Skin of body (tissue), 2 donors: ENCODE data around the gene ANKK1. TPM values are rescaled to one million over a fixed set of nuclear protein-coding genes. Genes with fewer than 3 reads are reported as not detected.

ENCODE experiments used
- DNase-seq: peaks from one replicate; lab custom pipeline; 2025; lab: John Stamatoyannopoulos, UW
- total RNA-seq: library from RNA; depleted of rRNA; stranded (reverse); fragments of >200 nt; gene quantifications from one replicate; pipeline ENCODE4 v1.2.3, GENCODE V29; 2014

The ANKK1 gene
- 1.6 TPM for total RNA-seq

- DNase-seq = no peak
These were observed at the start of gene ANKK1 for GRCh38 chr11:113387605-113388211. Gene ANKK1 (plus strand): TSS chr11:113387779. CDS start chr11:113387885, 106 bp downstream.

GRCh38 chr11:113338730-113339129 is 48.8 kb upstream of the ANKK1 start:
- DNase-seq = no peak

GRCh38 chr11:113339929-113340589 is 47.5 kb upstream of the ANKK1 start:
- no peak for DNase-seq

- no peak for DNase-seq
These were observed 46.0 kb upstream of the ANKK1 start for GRCh38 chr11:113341388-113342165.

- no peak for DNase-seq
These were observed 41.6 kb upstream of the ANKK1 start for GRCh38 chr11:113345978-113346377.

GRCh38 chr11:113349528-113349927 is 38.1 kb upstream of the ANKK1 start:
- DNase-seq = no peak

GRCh38 chr11:113350336-113351067 is 37.1 kb upstream of the ANKK1 start:
- DNase-seq = no peak

GRCh38 chr11:113351068-113351450 is 36.5 kb upstream of the ANKK1 start:
- DNase-seq = no peak

- no peak for DNase-seq
These were observed 36.1 kb upstream of the ANKK1 start for GRCh38 chr11:113351480-113351879.

GRCh38 chr11:113356203-113356602 is 31.4 kb upstream of the ANKK1 start:
- no peak for DNase-seq

GRCh38 chr11:113363406-113363805 is 24.2 kb upstream of the ANKK1 start:
- DNase-seq = no peak

GRCh38 chr11:113363996-113364641 is 23.5 kb upstream of the ANKK1 start:
- DNase-seq = no peak

- no peak for DNase-seq
These were observed 21.7 kb upstream of the ANKK1 start for GRCh38 chr11:113365895-113366294.

GRCh38 chr11:113369411-113369810 is 18.2 kb upstream of the ANKK1 start:
- no peak for DNase-seq

GRCh38 chr11:113370634-113371033 is 16.9 kb upstream of the ANKK1 start:
- DNase-seq = no peak

- DNase-seq = no peak
These were observed 15.3 kb upstream of the ANKK1 start for GRCh38 chr11:113372309-113372708.

GRCh38 chr11:113373306-113373705 is 14.3 kb upstream of the ANKK1 start:
- no peak for DNase-seq

- no peak for DNase-seq
These were observed 13.5 kb upstream of the ANKK1 start for GRCh38 chr11:113373981-113374560.

GRCh38 chr11:113375402-113375801 is 12.2 kb upstream of the ANKK1 start:
- DNase-seq = no peak

- DNase-seq = peak; percentile 29
These were observed 11.4 kb upstream of the ANKK1 start for GRCh38 chr11:113376156-113376555.
